Measurements from ENCODE around the gene ADORA1.

Gene ADORA1

GRCh38 chr1:203124011-203124410 lies 3.5 kb upstream of the ADORA1 start:
- FAIRE-seq: no peak

- no peak for FAIRE-seq
Measured at GRCh38 chr1:203124546-203125317, 2.8 kb upstream of the ADORA1 start.

- FAIRE-seq: no peak
Measured at GRCh38 chr1:203126151-203126865, 1.2 kb upstream of the ADORA1 start.

GRCh38 chr1:203126866-203127665 lies 460 bp upstream of the ADORA1 start:
- no peak for FAIRE-seq

- no peak for FAIRE-seq
Measured at GRCh38 chr1:203128431-203128715, 847 bp downstream of the ADORA1 start.

- no peak for FAIRE-seq
Measured at GRCh38 chr1:203128716-203129500, 1.4 kb downstream of the ADORA1 start.

- FAIRE-seq: no peak
Measured at GRCh38 chr1:203129501-203130231, 2.1 kb downstream of the ADORA1 start.

- no peak for FAIRE-seq
Measured at GRCh38 chr1:203130358-203130985, 2.9 kb downstream of the ADORA1 start.

- FAIRE-seq: no peak
Measured at GRCh38 chr1:203131548-203132200, 4.1 kb downstream of the ADORA1 start.

GRCh38 chr1:203133970-203134725 lies 6.6 kb downstream of the ADORA1 start:
- FAIRE-seq: no peak

GRCh38 chr1:203135636-203136305 lies 8.2 kb downstream of the ADORA1 start:
- no peak for FAIRE-seq

- FAIRE-seq: no peak
Measured at GRCh38 chr1:203136409-203137042, 9.0 kb downstream of the ADORA1 start.

- FAIRE-seq: no peak
Measured at GRCh38 chr1:203137324-203137723, 9.8 kb downstream of the ADORA1 start.

GRCh38 chr1:203138066-203138465 lies 10.5 kb downstream of the ADORA1 start:
- FAIRE-seq: no peak

GRCh38 chr1:203139976-203140475 lies 12.5 kb downstream of the ADORA1 start:
- FAIRE-seq: no peak

GRCh38 chr1:203140743-203141520 lies 13.4 kb downstream of the ADORA1 start:
- FAIRE-seq: no peak

- no peak for FAIRE-seq
Measured at GRCh38 chr1:203142124-203142523, 14.6 kb downstream of the ADORA1 start.

All from G401.6 (cell line).